CD14-positive monocyte (primary cell): ENCODE results near the gene ATF6. TPM values are rescaled to one million over a fixed set of nuclear protein-coding genes. Genes with fewer than 3 reads are reported as not detected.
A peak's percentile ranks its signal among the peaks of the same experiment; 100 is the strongest.

Experiments
- DNase-seq, 3 donors: peaks; one replicate each; pipeline ENCODE4 v3.0.0-alpha.2; 2011 to 2022
- H2AFZ ChIP-seq: 2 replicates; pipeline ENCODE4 v1.6.0; 2012; ENCODE audit warnings: mild to moderate bottlenecking, low read depth, low read length, inconsistent platforms; ENCODE audit not compliant: insufficient read depth, poor library complexity, severe bottlenecking
- H3K27ac ChIP-seq, 2 donors: 1 replicate in 1 of 2; 2 replicates in 1 of 2; pipeline ENCODE4 v1.5.1; 2012 to 2013; ENCODE audit warnings: low read length in 2 of 2, control low read depth in 1 of 2, inconsistent platforms in 1 of 2, low read depth in 1 of 2, mild to moderate bottlenecking in 1 of 2
- H3K27me3 ChIP-seq, 2 donors: one replicate each; pipeline versions ENCODE4 v1.6.0 to v1.6.1; 2011 to 2013; ENCODE audit warnings: low read length in 2 of 2; ENCODE audit not compliant: control insufficient read depth in 2 of 2, insufficient read depth in 2 of 2
- H3K36me3 ChIP-seq, 2 donors: replicated peaks in 1 of 2; 1 replicate in 1 of 2; 2 replicates in 1 of 2; pipeline versions ENCODE4 v1.5.1 to v1.6.1; 2012 to 2013; ENCODE audit warnings: low read length in 2 of 2, control low read depth in 1 of 2, inconsistent platforms in 1 of 2, mild to moderate bottlenecking in 1 of 2; ENCODE audit not compliant: insufficient read depth in 2 of 2, control insufficient read depth in 1 of 2
- H3K4me1 ChIP-seq, 2 donors: 1 replicate in 1 of 2; 2 replicates in 1 of 2; pipeline versions ENCODE4 v1.5.1 to v1.6.1; 2012 to 2013; ENCODE audit warnings: low read length in 2 of 2, control low read depth in 1 of 2, inconsistent platforms in 1 of 2, mild to moderate bottlenecking in 1 of 2, moderate library complexity in 1 of 2; ENCODE audit not compliant: insufficient read depth in 2 of 2, control insufficient read depth in 1 of 2
- H3K4me2 ChIP-seq: replicated peaks from 2 replicates; pipeline ENCODE3; 2012; ENCODE audit warnings: low read length, moderate library complexity, mild to moderate bottlenecking; ENCODE audit not compliant: poor library complexity, severe bottlenecking; ENCODE audit errors: extremely low read depth
- H3K4me3 ChIP-seq, 3 experiments: fragments of 200-600 bp in 1 of 3; sonication (generic) in 1 of 3; replicated peaks in 1 of 3; 1 replicate in 2 of 3; 2 replicates in 1 of 3; pipeline ENCODE4 v1.5.1; 2011 to 2013; ENCODE audit warnings: low read length in 3 of 3, mild to moderate bottlenecking in 3 of 3, control low read depth in 2 of 3, low read depth in 2 of 3, inconsistent platforms in 1 of 3, moderate library complexity in 1 of 3
- H3K79me2 ChIP-seq: 2 replicates; pipeline ENCODE4 v1.6.0; 2012; ENCODE audit warnings: mild to moderate bottlenecking, control low read depth, inconsistent platforms, low read length, moderate library complexity; ENCODE audit not compliant: insufficient read depth
- H3K9ac ChIP-seq: 2 replicates; pipeline ENCODE4 v1.6.0; 2017; ENCODE audit warnings: low read length, mild to moderate bottlenecking; ENCODE audit not compliant: insufficient read depth, poor library complexity, severe bottlenecking
- H3K9me3 ChIP-seq, 2 donors: replicated peaks in 1 of 2; 1 replicate in 1 of 2; 2 replicates in 1 of 2; pipeline versions ENCODE4 v1.5.1 to v1.6.1; 2012 to 2013; ENCODE audit warnings: low read length in 2 of 2, control low read depth in 1 of 2; ENCODE audit not compliant: control insufficient read depth in 1 of 2, insufficient read depth in 1 of 2
- H4K20me1 ChIP-seq: 2 replicates; pipeline ENCODE4 v1.6.0; 2012; ENCODE audit warnings: mild to moderate bottlenecking, low read length, control low read depth, moderate library complexity; ENCODE audit not compliant: insufficient read depth
- H3K27ac Mint-ChIP-seq, 7 donors: one replicate each; pipeline ENCODE4 v1.8.0; 2020; ENCODE audit warnings: mild to moderate bottlenecking in 7 of 7, mixed read lengths in 7 of 7, moderate library complexity in 6 of 7, inconsistent platforms in 2 of 7
- H3K27me3 Mint-ChIP-seq, 3 donors: one replicate each; pipeline ENCODE4 v1.8.0; 2021 to 2022; ENCODE audit warnings: low read depth in 3 of 3, mild to moderate bottlenecking in 3 of 3, mixed read lengths in 3 of 3, moderate library complexity in 3 of 3, inconsistent platforms in 1 of 3
- H3K36me3 Mint-ChIP-seq, 2 donors: one replicate each; pipeline ENCODE4 v1.8.0; 2020; ENCODE audit warnings: mixed read lengths in 2 of 2, inconsistent platforms in 1 of 2, mild to moderate bottlenecking in 1 of 2
- H3K4me1 Mint-ChIP-seq: one replicate; pipeline ENCODE4 v1.8.0; 2020; ENCODE audit warnings: mild to moderate bottlenecking, mixed read lengths
- H3K4me3 Mint-ChIP-seq, 2 donors: one replicate each; pipeline ENCODE4 v1.8.0; 2020; ENCODE audit warnings: mild to moderate bottlenecking in 2 of 2, mixed read lengths in 2 of 2, moderate library complexity in 1 of 2
- H3K9me3 Mint-ChIP-seq, 7 donors: one replicate each; pipeline ENCODE4 v1.8.0; 2020 to 2022; ENCODE audit warnings: mixed read lengths in 7 of 7, mild to moderate bottlenecking in 6 of 7, moderate library complexity in 6 of 7, inconsistent platforms in 2 of 7
- WGBS: methylation state at CpG from one replicate; pipeline ENCODE4 v1.1.5; 2013; ENCODE audit warnings: missing lambda C conversion rate; ENCODE audit not compliant: insufficient coverage; 5-methylcytosine and 5-hydroxymethylcytosine counted together
- intact Hi-C, 2 donors: fragments of 100-400 bp; cut with micrococcal nuclease; formaldehyde crosslinking; loops; one replicate each; pipeline versions ENCODE4 v1.15.0 to v1.15.1; 2023
- polyA plus RNA-seq, 3 donors: library from polyadenylated mRNA; depleted of rRNA in 1 of 3; unstranded in 2 of 3; stranded (reverse) in 1 of 3; fragments of 300-500 nt in 2 of 3; fragments of >200 nt in 1 of 3; fragmentation: Illumina TruSeq in 2 of 3; gene quantifications; 1 replicate in 2 of 3; 2 replicates in 1 of 3; pipeline ENCODE4 v1.2.3, GENCODE V29; 2012 to 2021
- TF ChIP-seq, protein P1 (sequence below): fragments of 200-600 bp; IDR thresholded peaks from one replicate; pipeline ENCODE4 v1.8.0; 2022; ENCODE audit warnings: antibody characterized with exemption, mild to moderate bottlenecking

The ATF6 gene
- polyA plus RNA-seq, 3 donors: 13.4 to 25.6 (median 22.2) TPM

DNA sequence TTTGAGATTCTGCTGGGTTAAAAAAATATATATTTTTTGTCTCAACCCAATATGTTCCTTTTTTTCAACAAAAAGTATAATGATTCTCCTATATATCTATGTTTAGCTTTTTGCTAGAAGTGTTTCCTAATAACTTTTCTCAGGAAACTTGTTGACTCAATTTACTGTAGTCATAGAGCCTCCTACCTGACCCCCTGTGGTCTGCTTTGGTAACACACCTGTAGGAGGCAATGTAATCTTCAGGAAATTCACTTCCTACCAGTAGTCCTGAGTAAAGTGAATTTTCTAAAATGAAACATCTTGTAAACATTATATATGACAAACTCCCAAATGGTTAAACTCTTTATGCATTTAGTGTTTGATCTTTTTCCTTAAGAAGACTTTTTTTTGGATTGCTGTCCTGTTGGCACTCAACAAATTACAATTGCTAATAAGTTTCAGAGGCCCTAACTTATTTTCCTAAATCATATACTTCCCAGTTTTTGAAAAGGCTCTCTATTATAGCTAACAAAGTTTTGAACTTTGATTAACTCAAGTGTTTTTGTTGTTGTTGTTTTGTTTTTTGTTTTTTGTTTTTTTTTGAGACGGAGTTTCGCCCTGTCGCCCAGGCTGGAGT is 139.3 kb downstream of the ATF6 start:
- no peaks in the 10 kb centered on the region for H3K4me1 Mint-ChIP-seq
- H3K4me1 ChIP-seq: no peaks in the 10 kb centered on the region
- no peak overlapping the region for H3K27ac Mint-ChIP-seq
- H3K79me2 ChIP-seq: no peaks in the 10 kb centered on the region
- DNase-seq: peak in 2 of 3 donors; percentile 5 to 10
- no peaks in the 10 kb centered on the region for H3K9me3 Mint-ChIP-seq
- no peaks in the 10 kb centered on the region for H3K27me3 Mint-ChIP-seq
- peaks cover 12 to 16% of the 10 kb centered on the region in 2 donors for H3K36me3 Mint-ChIP-seq
- WGBS: 100% methylated on average over 3 of the region's 3 CpGs
- no peak overlapping the region for H2AFZ ChIP-seq
- peaks cover 0 to 6% of the 10 kb centered on the region in 2 donors for H3K36me3 ChIP-seq
- no peak overlapping the region for H3K4me3 ChIP-seq
- intact Hi-C loops: no loop called here
- H3K27ac ChIP-seq: no peak overlapping the region
- no peaks in the 10 kb centered on the region for H3K9me3 ChIP-seq
- no peak overlapping the region for H3K4me3 Mint-ChIP-seq
- no peak overlapping the region for H3K9ac ChIP-seq
- no peak overlapping the region for H3K4me2 ChIP-seq
- no peaks in the 10 kb centered on the region for H3K27me3 ChIP-seq
- peaks cover 8% of the 10 kb centered on the region for H4K20me1 ChIP-seq
- TF ChIP-seq, protein P1, sequence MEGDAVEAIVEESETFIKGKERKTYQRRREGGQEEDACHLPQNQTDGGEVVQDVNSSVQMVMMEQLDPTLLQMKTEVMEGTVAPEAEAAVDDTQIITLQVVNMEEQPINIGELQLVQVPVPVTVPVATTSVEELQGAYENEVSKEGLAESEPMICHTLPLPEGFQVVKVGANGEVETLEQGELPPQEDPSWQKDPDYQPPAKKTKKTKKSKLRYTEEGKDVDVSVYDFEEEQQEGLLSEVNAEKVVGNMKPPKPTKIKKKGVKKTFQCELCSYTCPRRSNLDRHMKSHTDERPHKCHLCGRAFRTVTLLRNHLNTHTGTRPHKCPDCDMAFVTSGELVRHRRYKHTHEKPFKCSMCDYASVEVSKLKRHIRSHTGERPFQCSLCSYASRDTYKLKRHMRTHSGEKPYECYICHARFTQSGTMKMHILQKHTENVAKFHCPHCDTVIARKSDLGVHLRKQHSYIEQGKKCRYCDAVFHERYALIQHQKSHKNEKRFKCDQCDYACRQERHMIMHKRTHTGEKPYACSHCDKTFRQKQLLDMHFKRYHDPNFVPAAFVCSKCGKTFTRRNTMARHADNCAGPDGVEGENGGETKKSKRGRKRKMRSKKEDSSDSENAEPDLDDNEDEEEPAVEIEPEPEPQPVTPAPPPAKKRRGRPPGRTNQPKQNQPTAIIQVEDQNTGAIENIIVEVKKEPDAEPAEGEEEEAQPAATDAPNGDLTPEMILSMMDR: peak; percentile 47

DNA sequence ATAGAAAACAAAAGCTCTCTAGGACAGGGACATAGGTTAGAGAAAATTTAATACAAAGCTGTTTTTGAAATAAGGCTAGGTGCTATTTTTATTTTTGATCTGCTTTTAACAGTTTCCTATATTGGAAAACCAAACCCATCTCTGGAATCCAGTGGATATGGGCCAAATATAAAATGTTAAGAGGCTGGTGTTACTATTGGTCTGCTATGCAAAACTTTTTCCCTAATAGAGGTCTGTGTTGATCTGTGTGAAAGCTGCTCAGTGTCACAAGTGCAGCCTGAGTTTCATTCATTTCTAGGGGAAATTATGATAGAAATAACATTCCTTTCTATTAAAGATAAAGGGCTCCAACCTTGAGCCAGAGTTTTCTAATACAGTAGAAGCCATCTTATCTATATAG is 141.1 kb downstream of the ATF6 start:
- peaks cover 15 to 20% of the 10 kb centered on the region in 2 donors for H3K36me3 Mint-ChIP-seq

More for the DNA sequence above, 141.1 kb downstream of the ATF6 start:
- H3K27me3 ChIP-seq: no peaks in the 10 kb centered on the region
- no peaks in the 10 kb centered on the region for H3K27me3 Mint-ChIP-seq
- no peak overlapping the region for H3K4me2 ChIP-seq
- H3K4me1 Mint-ChIP-seq: no peaks in the 10 kb centered on the region
- no peaks in the 10 kb centered on the region for H3K4me1 ChIP-seq
- peaks cover 2 to 18% of the 10 kb centered on the region in 2 donors for H3K36me3 ChIP-seq
- intact Hi-C loops: no loop called here
- H4K20me1 ChIP-seq: peaks cover 8% of the 10 kb centered on the region
- H3K9me3 ChIP-seq: no peaks in the 10 kb centered on the region
- DNase-seq: no peak
- H3K79me2 ChIP-seq: no peaks in the 10 kb centered on the region
- H2AFZ ChIP-seq: no peak overlapping the region
- H3K27ac Mint-ChIP-seq: no peak overlapping the region
- H3K4me3 Mint-ChIP-seq: no peak overlapping the region
- no peak overlapping the region for H3K9ac ChIP-seq
- TF ChIP-seq, protein P1: no peak
- H3K4me3 ChIP-seq: no peak overlapping the region
- H3K9me3 Mint-ChIP-seq: no peaks in the 10 kb centered on the region
- H3K27ac ChIP-seq: no peak overlapping the region
